GM18861 (cell line): ENCODE measurements around the gene NCOA6.

ENCODE experiments used
- ATAC-seq: cut with Tn5 transposase; IDR thresholded peaks from one replicate; pipeline ENCODE4 v1.9.1; 2021; ENCODE audit not compliant: unreplicated experiment

The NCOA6 gene

DNA sequence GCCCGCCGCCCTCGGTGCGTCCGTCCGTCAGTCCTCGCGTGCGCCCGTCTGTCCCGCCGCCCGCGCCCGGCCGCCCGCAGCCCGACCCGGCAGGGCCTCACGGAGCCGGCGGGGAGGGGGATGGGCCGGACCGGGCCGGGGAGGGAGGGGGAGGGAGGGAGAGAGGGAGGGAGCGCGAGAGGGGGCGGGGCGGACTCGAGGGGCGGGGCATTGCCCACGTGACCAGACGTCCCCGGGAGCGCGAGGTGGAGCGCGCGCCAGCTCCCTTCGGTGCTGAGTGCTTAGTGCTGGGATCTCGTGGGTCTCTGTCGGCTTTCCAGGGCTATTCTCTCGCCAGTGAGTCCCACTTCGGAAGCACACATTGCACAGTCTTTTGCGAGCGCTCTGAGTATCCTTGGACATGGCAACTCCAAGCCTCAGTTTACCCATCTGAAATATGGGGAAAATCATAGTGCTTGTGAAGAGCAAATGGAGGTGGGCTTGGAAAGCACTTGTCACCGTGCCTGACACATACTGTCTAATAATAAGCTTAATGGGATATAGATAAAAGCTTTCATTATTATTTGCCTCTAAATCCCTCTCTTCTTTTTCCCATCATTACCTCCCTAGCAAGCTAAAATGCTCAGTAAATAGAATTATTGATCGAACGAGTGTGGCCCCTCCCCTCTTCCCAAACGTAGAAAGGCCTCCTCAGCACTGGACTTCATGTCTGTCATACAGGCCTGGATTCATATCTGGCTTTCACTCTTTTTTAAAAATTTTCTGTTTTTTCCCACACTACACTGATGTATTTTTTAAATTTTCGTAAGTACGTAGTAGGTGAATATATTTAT, at the start of gene NCOA6:
Gene NCOA6, minus strand, starts transcription at position 122 of the 833 bp plus-strand sequence. CDS start 43,296 bp downstream, outside the sequence.
- ATAC-seq, result peak; percentile 27

DNA sequence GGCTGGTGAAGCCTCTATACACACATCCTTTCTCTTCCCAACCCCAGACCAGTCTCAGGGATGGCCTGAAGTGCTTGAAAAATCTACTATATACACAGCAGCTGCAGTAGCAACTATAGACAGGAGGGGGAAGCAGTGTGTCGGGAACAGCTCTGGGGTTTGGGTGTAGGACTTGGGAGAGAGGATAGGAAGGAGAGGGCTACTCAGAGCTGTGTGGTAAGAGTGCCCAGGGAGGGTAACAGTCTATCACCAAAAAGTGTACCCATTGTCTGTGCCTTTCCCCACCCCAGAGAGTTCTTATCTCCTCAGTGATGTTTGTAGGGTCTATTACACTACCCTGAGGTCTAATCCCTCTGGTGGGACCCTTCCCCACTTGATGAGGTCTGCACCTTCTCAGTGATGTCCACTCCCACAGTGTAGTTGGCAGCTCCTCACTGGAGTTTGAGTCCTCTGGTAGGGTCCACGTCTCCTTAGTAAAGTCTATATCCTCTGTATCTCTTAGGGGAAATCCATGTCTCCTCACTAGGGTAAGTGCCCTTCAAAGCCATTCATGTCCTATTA, 48.7 kb upstream of the NCOA6 start:
- ATAC-seq, result no peak

DNA sequence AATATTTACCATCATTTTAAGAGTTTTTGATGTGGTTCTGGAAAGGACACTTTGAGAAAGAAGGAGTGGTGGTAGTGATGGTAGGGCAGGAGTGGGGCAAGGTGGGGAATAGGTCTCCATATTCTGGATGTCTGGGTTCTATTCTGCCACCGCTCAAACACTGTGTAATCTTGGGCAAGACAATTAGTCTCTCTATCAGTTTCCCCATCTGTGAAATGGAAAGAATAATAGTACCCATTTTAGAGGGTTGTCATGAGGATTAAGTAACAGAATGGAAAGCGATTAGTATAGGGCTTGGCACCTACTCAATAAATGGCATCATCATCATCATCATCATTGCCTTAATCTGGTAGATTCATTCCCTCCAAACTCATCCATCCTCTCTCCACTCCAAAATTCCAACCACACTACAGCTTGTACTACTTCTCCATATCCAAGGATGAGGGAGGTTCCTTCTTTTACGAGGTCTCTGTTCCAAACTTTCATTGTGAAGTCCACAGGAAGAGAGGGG, 48.2 kb upstream of the NCOA6 start:
- ATAC-seq, result no peak

DNA sequence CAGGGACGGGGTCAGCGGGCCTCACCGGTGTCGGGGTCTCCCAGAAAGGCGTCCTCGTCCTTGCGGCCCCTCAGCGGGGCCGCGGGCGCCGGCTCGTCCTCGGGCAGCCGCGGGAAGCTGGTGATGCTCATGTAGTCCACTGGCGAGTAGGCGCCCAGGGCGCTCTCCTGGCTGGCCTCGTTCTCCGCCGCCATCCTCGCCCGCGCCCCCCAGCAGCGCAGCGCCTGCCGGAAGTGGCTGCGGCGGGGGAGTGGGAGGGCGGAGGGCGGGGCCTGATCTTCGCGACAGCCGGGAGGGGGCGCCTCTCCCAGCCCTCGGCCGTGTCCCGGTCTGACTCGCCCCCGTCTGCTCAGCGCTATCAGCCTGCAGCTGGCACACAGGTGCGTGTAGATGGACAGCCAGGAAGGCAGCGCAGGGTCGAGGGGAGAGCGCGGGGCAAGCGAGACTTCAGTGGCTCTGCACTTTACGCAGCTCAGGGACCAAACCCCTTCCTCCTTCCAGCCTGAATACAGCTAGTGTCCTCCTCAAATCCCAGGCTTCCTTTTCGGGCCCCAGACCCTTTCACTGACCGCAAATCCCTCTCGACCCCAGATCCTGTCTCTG, 47.3 kb upstream of the NCOA6 start, which contains the start of gene GGT7:
Gene GGT7, minus strand, starts transcription at position 235 of the 603 bp plus-strand sequence. Its CDS starts 41 bp downstream, at position 194.
- no peak for ATAC-seq

DNA sequence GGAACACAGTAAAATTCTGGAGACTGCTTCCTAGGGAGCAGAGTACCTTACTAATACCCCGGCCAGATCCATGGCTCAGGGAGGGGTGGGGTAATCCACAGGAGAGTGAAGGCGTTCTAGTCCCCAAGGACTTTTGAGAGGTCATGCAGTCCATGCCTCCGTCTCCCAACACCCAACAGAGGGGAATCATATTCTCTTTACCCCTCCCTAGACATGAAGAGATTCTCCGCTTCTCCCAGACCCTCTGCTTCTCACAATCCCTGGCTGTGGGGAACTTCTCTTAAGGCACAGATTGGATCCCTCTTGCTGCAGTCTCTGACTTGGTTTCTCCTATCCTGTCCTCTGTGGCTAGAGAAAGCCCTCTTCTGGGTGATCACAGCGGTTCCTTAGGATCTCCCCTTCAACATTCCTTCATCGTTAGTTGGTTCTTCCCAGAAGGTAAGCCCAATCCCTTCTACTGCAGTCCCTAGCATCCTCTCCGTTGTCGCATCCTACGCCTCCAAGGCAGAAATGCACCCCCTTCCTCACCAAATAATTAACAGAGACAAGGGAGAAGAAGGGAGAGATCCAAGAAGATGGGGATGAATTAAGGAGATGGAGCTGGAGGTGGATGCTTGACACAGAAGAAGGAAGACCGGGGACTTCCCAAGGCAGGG, 46.6 kb upstream of the NCOA6 start:
- no peak for ATAC-seq

DNA sequence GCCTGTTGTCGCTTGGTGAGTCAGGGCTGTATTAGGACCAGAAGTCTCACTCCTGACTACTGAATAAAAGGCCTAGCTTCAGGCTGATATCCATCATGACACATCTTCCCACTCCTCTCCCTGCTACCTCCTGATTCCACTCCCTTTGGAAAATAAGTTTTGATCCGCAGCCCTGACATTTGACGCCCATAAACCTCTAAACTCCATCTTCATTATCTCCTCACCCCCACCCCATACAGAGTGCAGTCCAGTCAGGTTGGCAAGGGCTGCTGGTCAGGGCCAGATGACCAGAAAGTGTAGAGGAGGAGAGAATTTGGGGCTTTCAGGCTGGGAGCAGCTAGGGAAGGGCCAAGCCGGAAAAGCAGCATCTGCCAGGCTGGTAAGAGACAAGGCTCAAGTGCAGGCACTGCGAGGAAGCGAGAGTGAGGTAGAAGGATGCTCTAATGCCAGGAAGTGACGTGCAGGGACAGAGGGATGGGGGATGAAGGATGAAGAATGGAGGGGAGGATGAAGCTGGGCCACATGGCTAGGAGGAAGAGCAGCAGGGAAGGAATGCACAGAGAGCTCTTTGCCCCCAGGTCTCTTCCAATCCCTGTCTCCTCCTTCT, 46.0 kb upstream of the NCOA6 start:
- no peak for ATAC-seq

DNA sequence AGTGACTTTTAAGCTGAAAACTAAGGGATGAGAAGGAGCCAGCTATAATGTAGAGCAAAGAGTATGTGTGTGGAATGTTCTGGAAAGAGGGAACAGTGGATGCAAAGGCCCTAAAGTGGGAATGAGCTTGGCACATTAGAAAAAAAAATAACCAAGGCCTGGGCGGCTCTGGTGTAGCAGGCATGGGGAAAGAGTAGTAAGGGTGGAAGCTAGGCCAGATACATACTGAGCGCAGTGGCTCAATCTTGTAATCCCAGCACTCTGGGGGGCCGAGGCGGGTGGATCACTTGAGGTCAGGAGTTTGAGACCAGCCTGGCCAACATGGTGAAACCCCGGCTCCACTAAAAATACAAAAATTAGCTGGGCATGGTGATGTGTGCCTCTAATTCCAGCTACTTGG, 38.8 kb upstream of the NCOA6 start:
- no peak for ATAC-seq

DNA sequence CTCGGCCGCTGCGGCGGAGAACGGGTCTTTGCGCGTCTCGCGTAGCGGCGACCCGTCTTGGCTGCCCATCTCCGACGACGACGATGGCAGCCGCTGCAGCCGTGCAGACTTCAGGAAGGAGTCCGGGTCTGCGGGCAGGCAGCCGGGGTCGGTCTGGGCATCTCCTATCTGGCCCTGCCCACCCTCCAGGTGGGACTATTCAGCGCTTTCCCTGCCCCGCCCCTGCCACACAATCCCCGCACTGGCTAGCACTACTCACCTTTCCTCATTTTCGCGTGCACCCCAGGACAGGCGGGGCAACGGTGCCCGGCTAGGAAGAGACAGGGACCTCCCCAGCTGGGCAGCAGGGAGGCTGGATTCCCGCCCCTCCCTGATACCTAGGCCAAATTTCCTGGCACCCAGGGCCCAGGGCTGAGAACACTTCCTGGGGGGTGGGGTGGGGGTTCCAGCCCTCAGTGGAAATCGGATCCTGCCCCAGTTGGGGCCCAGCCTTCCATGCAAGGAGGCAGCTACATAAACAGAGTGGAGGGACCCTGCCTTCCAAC, 38.0 kb upstream of the NCOA6 start:
- no peak for ATAC-seq

DNA sequence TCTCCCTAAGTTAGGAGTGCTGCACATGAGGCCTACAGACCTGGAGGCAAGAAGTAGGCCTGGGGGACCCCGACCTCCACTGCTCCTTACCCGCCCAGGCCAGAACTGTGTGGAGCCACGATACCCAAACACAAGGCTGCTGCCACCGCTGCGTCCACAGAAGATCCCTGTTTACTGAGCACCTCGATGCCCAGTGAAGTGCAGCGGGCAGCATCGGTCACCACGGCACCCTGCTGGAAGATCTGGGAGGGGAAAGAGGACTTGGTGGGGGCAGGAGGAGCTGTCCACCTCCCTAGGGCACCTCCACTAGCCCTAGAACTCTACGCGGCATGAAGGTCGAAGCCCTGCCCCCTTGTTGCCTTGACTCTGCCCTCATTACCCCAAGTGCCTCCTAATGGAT, 37.3 kb upstream of the NCOA6 start:
- no peak for ATAC-seq

DNA sequence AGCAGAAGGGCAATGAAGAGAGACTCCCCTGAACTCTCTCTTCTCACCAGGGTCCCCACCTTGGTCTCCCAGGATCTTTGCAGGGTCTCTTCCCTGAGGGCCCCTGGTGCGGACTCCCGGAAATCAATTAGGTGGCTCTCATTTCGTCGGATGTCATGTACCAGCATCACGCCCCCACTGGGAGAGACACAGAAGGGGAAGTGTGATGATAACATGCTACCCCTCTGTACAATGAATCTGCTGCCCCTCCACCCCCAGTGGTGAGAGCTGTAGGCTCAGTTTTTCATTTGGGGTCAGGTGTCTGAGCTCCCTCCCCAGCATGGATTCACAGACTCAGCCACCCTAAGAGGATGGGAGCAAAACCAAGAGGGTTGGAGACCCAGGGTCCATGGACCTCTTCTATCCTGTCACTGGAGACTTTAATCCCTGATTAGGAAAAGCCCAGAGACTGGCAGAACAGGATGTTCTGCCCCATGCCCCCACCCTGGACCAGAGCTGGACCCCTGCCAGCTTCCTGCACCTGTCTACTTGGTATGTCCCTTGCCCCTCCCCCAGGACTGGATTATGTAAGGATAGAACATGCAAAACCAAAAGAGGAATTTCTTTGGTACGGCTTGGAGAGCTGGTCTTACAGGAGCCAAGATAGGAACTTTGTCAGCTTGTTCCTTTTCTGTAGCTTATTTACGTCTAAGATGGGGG, 36.1 kb upstream of the NCOA6 start:
- no peak for ATAC-seq

DNA sequence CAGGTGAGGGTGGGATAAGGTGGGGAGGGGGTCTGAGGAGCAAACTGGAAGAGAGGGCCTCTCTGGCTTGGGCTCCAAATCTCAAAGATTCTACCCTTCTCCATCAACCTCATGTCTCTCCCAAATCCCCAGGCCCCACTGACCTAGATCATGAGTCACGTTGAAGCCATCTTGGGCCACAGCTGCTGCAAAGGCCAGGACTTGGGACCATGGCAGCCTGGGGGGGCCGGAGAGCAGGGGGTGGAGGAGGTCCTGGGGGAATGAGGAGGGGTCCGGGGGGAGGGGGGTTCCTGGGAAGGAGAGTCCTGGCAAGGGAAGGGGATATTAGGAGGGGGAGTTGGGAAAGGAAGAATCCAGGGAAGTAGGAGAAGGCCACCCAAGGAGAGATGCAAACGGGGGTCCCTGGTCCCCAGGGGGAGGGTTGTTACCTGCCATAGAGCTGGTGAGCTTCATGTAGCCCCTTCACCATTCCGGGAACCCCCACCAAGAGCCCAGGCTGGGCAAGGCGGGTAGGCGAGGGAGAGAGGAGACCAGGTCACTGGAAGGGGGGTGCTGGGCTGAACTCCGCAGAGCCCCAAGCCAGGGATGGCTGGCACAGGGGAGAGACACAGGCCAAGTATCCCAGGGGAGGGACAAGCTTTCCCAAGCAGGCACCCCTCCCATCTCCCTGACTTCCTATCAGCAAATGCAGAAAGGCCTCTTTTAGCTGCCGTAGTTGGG, 34.5 kb upstream of the NCOA6 start:
- ATAC-seq, result no peak

DNA sequence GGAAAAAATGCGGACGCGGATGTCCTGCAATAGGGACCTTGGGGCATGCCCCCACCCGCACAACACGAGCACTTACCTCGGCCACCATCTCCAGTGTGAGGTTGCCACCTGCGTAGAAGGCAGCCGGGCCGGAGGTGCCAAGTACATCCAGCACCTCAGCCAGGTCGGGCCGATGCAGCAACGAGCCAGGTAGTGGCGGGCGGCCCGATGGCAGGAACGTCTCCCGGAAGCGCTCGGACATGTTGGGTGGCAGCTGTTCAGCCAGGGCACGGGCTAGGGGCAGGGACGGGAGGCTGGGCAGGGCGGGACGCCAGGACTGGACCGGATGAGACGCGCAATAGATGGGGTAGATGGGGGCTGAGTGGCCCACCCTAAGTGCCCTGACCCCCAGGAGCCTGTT, 33.9 kb upstream of the NCOA6 start:
- no peak for ATAC-seq

DNA sequence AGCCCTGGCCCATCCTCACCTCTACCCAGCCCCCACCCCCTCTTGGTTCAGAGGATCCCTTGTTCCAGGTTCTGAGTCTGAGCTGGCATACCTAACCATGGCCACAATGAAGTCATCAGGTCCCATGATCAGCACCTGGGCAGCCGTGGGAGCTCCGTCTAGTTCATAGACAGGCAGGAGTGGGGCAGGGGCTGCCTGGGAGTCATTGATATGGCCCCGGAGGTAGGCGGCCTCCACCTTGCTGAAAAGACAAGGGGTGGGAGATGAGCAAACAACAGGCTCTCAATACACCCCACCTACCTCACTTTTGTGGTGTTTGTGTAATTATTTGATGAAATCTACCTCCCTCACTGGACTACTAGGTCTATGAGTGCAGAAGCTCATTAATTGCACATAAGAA, 26.8 kb upstream of the NCOA6 start:
- ATAC-seq, result no peak

DNA sequence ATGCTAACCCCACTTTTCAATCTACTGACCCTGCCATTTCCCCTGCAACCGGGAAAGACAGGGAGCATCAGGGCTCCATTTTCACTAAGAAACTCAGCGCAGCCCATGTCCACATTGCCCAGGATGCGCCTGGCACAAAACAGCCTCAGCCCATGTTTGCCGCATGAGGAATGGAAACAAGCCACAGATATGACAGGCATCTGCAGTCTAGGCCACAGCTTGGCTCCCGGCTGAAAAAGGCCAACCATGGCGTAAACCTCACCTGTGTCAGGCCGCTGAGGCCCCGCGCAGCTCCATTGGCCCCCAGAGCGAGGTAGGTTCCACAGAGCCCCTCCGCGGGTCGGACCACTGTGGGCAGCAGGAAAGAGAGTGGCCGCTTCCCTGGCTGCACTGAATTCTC, 25.5 kb upstream of the NCOA6 start:
- no peak for ATAC-seq

DNA sequence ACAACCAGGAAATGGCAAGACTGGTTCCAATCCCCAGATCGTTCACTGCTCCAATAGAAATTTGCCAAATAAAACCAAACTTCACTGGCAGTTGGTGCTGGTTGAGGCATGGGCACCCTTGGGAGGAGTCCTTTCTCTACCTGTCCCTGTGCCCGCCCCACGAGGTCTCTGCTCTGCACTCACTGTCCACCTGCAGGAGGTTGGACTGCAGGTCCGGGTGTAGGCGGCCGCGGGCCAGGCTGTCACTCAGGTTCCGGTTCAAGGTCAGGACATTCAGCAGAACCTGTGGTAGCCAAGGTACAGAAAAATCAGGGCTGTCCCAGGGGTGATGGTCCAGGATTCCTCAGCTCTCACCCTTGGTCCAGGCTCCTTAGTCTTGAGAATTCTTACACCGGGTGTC, 24.3 kb upstream of the NCOA6 start:
- no peak for ATAC-seq

DNA sequence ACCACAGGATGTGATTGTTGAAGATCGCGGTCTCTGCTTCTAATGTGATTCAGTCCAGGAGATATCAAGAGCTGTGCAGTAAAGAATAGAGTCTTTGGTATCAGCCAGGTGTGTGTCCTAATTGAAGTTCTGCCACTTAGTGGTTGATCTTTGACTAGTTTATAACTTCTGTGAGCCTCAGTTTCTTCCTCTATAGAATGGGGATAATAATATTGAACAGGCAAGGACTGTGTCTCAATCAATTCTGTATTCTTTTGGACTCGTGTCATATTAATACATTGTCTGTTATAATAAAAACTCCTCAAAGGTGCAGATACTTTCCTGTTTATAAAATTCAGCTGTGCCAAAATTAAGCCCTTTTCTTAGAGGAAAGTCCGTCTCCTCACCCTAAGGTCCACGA, 23.1 kb upstream of the NCOA6 start:
- no peak for ATAC-seq

DNA sequence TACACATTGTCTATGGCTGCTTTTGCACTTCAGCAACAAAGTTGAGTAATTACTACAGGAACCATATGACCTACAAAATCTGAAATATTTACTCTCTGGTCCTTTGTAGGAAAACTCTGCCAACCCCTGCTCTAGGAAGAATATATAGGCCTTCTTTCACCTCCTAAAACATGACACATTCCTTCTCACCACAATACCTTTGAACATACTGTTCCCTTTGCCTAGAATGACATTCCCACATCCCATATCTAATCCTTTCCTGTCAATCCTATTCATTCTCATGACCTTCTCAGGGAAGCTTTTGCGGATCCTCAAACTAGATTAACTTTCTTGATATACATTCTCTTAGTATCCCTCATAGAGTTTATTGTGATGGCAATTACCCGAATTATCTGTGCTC, 18.0 kb upstream of the NCOA6 start:
- no peak for ATAC-seq

DNA sequence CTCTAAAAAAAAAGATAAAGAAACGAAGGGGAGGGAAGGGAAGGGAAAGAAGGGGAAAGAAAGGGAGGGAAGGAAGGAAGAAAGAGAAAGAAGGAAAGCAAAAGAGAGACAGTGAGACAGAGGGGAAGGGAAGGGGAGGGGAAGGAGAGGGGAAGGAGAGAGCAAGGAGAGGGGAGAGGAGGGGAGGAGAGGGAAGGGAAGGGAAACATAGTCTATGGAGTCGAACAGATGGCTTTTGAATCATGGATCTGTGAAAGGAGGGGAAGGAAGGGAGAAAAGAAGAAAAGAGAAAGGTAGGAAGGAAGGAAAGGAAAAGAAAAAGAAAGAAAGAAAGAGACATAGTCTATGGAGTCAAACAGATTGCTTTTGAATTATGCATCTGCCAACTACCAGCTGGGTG, 16.7 kb upstream of the NCOA6 start:
- ATAC-seq, result no peak

DNA sequence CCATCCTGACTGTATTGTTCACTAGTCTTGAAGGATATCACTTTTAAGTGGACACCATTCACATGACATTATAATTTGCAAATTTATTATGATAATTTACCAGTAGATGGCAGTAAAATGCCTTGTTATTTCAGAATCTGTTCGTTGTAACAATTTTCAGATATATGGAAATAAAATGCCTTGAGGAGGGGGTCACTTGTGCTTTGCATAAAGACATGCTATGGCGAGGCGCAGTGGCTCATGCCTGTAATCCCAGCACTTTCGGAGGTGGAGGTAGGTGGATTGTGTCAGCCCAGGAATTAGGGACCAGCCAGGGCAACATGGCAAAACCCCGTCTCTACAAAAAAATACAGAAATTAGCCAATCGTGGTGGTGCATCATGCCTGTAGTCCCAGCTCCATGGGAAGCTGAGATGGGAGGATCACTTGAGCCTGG, 9.0 kb upstream of the NCOA6 start:
- ATAC-seq, result no peak

DNA sequence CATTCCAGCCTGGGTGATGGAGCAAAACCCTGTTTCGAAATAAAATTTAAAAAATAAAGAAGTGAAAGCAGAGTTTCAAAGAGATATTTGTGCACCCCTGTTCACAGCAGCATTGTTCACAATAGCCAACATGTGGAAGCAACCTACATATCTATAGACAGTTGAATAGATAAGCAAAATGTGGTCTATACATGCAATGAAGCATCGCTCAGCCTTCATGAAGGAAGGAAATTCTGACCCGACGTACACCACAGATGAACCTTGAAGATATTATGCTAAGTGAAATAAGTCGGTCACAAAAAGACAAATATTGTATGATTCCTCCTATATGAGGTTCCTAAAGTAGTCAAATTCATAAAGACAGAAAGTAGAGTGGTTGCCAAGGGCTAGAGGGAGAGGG, 6.5 kb upstream of the NCOA6 start:
- ATAC-seq, result no peak
